GM12873 (cell line): ENCODE measurements around the gene CRYBB3.
A peak's percentile ranks its signal among the peaks of the same experiment; 100 is the strongest.

ENCODE experiments used
- CTCF ChIP-seq: IDR thresholded peaks from 2 replicates; pipeline ENCODE4 v1.5.1; 2012; ENCODE audit warnings: low read depth, mild to moderate bottlenecking, moderate library complexity, low read length, control low read depth; ENCODE audit not compliant: insufficient read depth; ENCODE audit errors: missing control alignments

Gene CRYBB3

DNA sequence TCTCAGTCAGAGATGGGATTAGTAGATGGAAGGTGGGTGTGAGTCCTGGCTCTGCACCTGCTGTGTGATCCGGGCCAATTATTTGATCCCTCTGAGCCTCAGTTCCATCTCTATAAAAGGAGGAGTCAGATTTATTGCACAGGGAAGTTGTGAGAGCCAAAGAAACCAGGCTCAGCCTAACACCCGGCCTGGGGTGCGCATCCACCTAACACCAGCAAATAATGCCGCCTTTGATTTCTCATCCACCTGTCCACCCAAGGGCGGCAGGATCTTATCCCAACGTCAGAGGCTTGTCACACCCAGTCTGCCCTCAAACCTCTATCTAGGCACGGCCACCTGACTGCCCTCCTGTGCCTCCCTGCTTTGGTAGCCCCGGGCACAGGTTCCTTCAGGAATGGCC, 22.1 kb downstream of the CRYBB3 start:
- TF ChIP-seq CTCF, result no peak

DNA sequence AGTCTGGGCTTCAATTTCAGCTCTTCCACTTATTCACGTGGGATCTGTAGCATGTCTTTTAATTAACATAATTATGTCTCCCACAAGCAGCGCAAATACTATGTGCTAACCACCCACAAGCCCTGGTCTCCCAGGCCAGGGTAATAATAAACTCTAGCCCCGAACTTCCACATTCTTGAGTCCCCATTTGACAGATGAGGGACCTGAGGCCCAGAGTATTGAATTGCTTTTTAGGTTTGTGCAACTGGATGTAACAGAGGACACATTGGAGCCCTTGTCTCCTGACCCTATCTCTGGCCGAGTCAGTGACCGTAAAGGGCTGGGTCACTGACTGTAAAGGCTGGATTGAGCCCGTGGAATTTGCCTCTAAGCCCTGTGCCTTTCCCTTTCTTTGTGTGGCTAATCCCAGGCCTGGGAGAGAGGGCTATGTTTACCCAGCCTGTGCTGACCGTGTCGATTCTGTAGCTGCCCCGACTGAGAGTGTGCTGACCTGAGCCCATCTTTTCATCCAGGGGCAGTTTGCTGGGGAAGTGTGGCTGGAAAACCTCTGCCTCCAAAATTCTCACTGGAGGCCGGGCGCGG, 23.7 kb downstream of the CRYBB3 start:
- TF ChIP-seq CTCF, result no peak

DNA sequence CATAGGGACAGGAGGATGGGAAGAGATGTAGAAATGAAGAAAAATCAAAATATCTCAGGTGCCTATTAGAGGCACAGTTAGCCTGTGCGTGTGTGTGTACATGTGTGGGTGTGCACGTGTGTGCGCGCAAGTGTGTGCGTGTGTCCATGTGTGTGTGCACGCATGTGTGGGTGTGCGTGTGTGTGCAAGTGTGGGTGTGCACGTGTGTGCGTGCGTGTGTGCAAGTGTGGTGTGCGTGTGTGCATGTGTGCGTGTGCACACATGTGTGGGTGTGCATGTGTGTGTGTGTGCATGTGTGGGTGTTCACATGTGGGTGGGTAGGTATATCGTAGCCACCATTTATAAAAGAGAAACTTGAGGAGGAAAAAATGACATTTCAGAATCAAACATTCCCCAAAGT, 29.2 kb downstream of the CRYBB3 start:
- no peak for TF ChIP-seq CTCF

DNA sequence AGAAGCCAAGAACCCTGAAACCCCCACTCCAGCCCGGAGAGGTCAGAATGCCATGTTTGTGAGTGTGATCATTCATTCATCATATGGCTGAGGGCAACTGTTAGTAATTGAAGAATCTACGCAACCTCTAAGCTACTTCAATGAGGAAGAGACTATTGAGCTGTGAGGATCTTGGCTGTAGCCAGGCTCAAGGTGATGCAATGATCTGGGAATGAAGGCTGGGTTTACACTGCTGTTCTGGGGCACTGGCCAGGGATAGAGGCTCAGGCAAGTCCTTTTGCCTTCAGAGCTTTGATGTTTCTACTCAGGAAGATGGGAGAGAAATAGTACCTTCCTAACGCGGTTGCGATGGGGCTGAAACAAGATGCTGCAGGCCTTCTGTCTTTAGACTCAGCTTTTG, 32.6 kb downstream of the CRYBB3 start:
- no peak for TF ChIP-seq CTCF

DNA sequence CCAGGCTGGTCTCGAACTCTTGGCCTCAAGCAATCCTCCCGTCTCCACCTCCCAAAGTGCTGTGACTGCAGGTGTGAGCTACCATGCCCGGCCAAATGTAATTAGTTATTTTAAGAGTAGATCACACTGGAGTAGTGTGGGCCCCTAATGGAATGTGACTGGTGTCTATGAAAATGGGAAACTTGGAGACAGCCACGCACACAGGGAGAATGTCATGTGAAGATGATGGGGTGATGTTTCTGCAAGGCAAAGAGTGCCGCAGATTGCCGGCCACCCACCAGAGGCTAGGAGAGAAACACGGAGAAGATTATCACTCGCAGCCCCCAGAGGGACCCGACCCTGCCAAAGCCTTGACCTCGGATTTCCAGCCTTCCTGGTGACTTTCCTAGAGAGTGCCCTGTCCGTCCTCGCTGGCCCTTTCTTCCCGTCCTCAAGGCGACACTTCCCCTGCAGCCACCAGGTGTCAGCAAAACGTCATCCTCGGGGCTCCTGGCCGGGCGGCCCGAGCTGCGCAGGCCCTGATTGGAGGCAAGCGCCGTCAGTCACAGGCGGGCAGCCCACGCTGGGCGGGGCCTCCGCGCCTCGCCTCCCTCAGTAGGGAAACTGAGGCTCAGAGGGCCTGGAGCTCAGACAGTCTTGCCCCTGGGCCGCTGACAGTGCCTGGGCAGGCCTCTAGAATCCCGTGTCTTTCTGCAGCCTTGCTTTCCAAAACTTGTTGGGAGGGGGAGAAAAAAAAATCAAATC, 36.1 kb downstream of the CRYBB3 start:
- TF ChIP-seq CTCF, result peak; percentile 82

DNA sequence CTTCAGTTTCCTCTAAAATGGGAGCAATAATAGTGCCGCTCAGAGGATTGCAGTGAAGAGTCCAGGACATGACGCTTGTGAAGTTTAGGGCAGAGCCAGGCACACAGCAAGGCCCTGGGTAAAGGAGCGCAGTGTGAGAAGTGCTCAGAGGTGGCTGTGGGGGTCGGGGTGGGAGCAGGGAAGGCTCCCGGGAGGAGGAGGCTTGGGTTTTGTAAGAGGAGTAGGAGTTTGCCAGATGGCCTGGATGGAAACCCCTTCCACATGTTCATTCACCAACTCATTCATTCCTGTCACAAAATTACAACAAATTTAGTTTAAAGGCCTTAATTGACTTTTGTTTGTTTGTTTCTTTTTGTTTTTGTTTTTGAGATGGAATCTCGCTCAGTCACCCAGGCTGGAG, 36.8 kb downstream of the CRYBB3 start:
- no peak for TF ChIP-seq CTCF

DNA sequence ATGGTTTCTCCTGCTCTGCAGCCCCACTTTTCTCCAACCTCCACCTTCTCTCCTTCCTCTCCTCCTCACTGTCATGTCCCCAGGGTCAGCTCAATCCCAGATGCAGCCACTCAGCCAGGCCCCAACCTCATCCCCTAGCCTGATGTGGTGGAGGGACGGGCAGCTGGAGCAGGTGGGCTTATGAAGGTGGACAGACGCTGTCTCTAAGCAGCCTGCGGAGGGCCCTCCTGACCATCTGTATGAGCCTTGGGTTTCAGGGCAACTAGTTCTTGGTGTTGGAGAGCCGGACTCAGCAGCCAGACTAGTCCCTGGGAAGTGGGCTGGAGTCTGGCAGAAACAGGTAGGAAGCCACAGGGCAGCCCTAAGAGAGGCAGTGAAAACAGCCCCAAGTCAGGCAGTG, 37.8 kb downstream of the CRYBB3 start:
- no peak for TF ChIP-seq CTCF
